HEK293 (cell line): Measurements from ENCODE around the gene ITIH5.

Source experiments
- CTCF ChIA-PET: fragments of 350-600 bp; formaldehyde crosslinking; extraction: SDS; loops from one replicate; lab custom pipeline; 2021; ENCODE audit warnings: antibody characterized with exemption; lab: Yijun Ruan, JAX
- POLR2A ChIA-PET: fragments of 300-600 bp; formaldehyde crosslinking; extraction: SDS; loops from one replicate; lab custom pipeline; 2020; ENCODE audit warnings: antibody characterized with exemption, inconsistent platforms; lab: Yijun Ruan, JAX
- H3K27ac ChIP-seq: fragments of 200-500 bp; sonication (Bioruptor generic); 2 replicates; pipeline ENCODE4 v1.5.1; 2014; ENCODE audit warnings: low read depth, low read length, control low read depth, inconsistent platforms; ENCODE audit errors: extremely low read depth
- H3K36me3 ChIP-seq, 2 experiments: fragments of 200-500 bp in 1 of 2; sonication (Bioruptor generic) in 1 of 2; 1 replicate in 1 of 2; 2 replicates in 1 of 2; pipeline ENCODE4 v1.5.1; 2014 to 2017; ENCODE audit warnings: inconsistent platforms in 2 of 2, low read length in 2 of 2; ENCODE audit not compliant: control insufficient read depth in 2 of 2, insufficient read depth in 1 of 2
- H3K4me1 ChIP-seq: fragments of 200-500 bp; sonication (Bioruptor generic); 2 replicates; pipeline ENCODE4 v1.5.1; 2014; ENCODE audit warnings: mild to moderate bottlenecking, low read length, inconsistent platforms; ENCODE audit not compliant: control insufficient read depth, insufficient read depth
- H3K4me3 ChIP-seq: 2 replicates; pipeline ENCODE4 v1.5.1; 2011; ENCODE audit warnings: low read depth, mild to moderate bottlenecking, control low read depth, low read length, moderate library complexity
- H3K9me3 ChIP-seq: fragments of 200-500 bp; sonication (Bioruptor generic); 2 replicates; pipeline ENCODE4 v1.5.1; 2014; ENCODE audit warnings: low read depth, low read length, inconsistent platforms; ENCODE audit not compliant: control insufficient read depth, insufficient read depth
- EGR2 ChIP-seq: fragments of 450-650 bp; formaldehyde crosslinking; IDR thresholded peaks from 2 replicates; pipeline ENCODE4 v1.5.1; 2016; ENCODE audit warnings: low read depth, missing biosample characterization, missing genetic modification characterization
- INSM2 ChIP-seq: fragments of 450-650 bp; formaldehyde crosslinking; IDR thresholded peaks from 2 replicates; pipeline ENCODE4 v1.5.1; 2016; ENCODE audit warnings: missing biosample characterization, missing genetic modification characterization
- KLF16 ChIP-seq: fragments of 450-650 bp; formaldehyde crosslinking; IDR thresholded peaks from 2 replicates; pipeline ENCODE4 v1.5.1; 2017; ENCODE audit warnings: missing biosample characterization, missing genetic modification characterization
- KLF9 ChIP-seq: fragments of 450-650 bp; formaldehyde crosslinking; IDR thresholded peaks from 2 replicates; pipeline ENCODE4 v1.5.1; 2016; ENCODE audit warnings: missing biosample characterization, missing genetic modification characterization, low read depth
- ZBTB21 ChIP-seq: fragments of 450-650 bp; formaldehyde crosslinking; IDR thresholded peaks from 2 replicates; pipeline ENCODE4 v1.5.1; 2017; ENCODE audit warnings: missing biosample characterization, missing genetic modification characterization
- ZFP3 ChIP-seq: fragments of 450-650 bp; formaldehyde crosslinking; IDR thresholded peaks from 2 replicates; pipeline ENCODE4 v1.5.1; 2016; ENCODE audit warnings: low read depth, missing biosample characterization, missing genetic modification characterization
- ZFP41 ChIP-seq: fragments of 450-650 bp; formaldehyde crosslinking; IDR thresholded peaks from 2 replicates; pipeline ENCODE4 v1.5.1; 2016; ENCODE audit warnings: missing biosample characterization, missing genetic modification characterization, borderline replicate concordance
- ZNF146 ChIP-seq: fragments of 450-650 bp; formaldehyde crosslinking; IDR thresholded peaks from 2 replicates; pipeline ENCODE4 v1.5.1; 2016; ENCODE audit warnings: missing biosample characterization, missing genetic modification characterization
- ZNF214 ChIP-seq: fragments of 450-650 bp; formaldehyde crosslinking; IDR thresholded peaks from 2 replicates; pipeline ENCODE4 v1.5.1; 2017; ENCODE audit warnings: missing biosample characterization, mild to moderate bottlenecking, missing genetic modification characterization, borderline replicate concordance
- ZNF221 ChIP-seq: fragments of 450-650 bp; formaldehyde crosslinking; IDR thresholded peaks from 2 replicates; pipeline ENCODE4 v1.5.1; 2017; ENCODE audit warnings: missing biosample characterization, missing genetic modification characterization, borderline replicate concordance
- ZNF302 ChIP-seq: fragments of 450-650 bp; formaldehyde crosslinking; IDR thresholded peaks from 2 replicates; pipeline ENCODE4 v1.5.1; 2016; ENCODE audit warnings: missing biosample characterization, missing genetic modification characterization, low read depth
- ZNF335 ChIP-seq: fragments of 450-650 bp; formaldehyde crosslinking; conservative IDR thresholded peaks from 2 replicates; pipeline ENCODE4 v1.5.1; 2016; ENCODE audit warnings: missing biosample characterization, missing genetic modification characterization
- ZNF426 ChIP-seq: fragments of 450-650 bp; formaldehyde crosslinking; IDR thresholded peaks from 2 replicates; pipeline ENCODE4 v1.5.1; 2017; ENCODE audit warnings: missing biosample characterization, missing genetic modification characterization, mild to moderate bottlenecking, inconsistent platforms, moderate library complexity
- ZNF449 ChIP-seq: fragments of 450-650 bp; formaldehyde crosslinking; IDR thresholded peaks from 2 replicates; pipeline ENCODE4 v1.5.1; 2017; ENCODE audit warnings: missing biosample characterization, mild to moderate bottlenecking, missing genetic modification characterization, moderate library complexity
- ZNF513 ChIP-seq: fragments of 450-650 bp; IDR thresholded peaks from 2 replicates; pipeline ENCODE4 v1.5.1; 2018; ENCODE audit warnings: missing biosample characterization, missing genetic modification characterization
- ZNF514 ChIP-seq: fragments of 450-650 bp; formaldehyde crosslinking; IDR thresholded peaks from 2 replicates; pipeline ENCODE4 v1.5.1; 2016; ENCODE audit warnings: missing biosample characterization, missing genetic modification characterization
- ZNF621 ChIP-seq: fragments of 450-650 bp; formaldehyde crosslinking; IDR thresholded peaks from 2 replicates; pipeline ENCODE4 v1.5.1; 2017; ENCODE audit warnings: missing biosample characterization, missing genetic modification characterization
- ZNF658 ChIP-seq: fragments of 450-650 bp; formaldehyde crosslinking; IDR thresholded peaks from 2 replicates; pipeline ENCODE4; 2016; ENCODE audit warnings: missing biosample characterization, missing genetic modification characterization
- ZNF701 ChIP-seq: fragments of 450-650 bp; formaldehyde crosslinking; IDR thresholded peaks from 2 replicates; pipeline ENCODE4 v1.5.1; 2016; ENCODE audit warnings: missing biosample characterization, missing genetic modification characterization
- ZNF707 ChIP-seq: fragments of 450-650 bp; formaldehyde crosslinking; IDR thresholded peaks from 2 replicates; pipeline ENCODE4 v1.5.1; 2016; ENCODE audit warnings: missing biosample characterization, missing genetic modification characterization
- ZNF830 ChIP-seq: fragments of 450-650 bp; IDR thresholded peaks from 2 replicates; pipeline ENCODE4 v1.5.0; 2018; ENCODE audit warnings: missing biosample characterization, missing genetic modification characterization, low read depth, mild to moderate bottlenecking, moderate library complexity
- TF ChIP-seq, protein P1 (sequence below): fragments of 450-650 bp; formaldehyde crosslinking; IDR thresholded peaks from 2 replicates; pipeline ENCODE4 v1.5.1; 2016; ENCODE audit warnings: missing biosample characterization, missing genetic modification characterization
- TF ChIP-seq, protein P2 (sequence below): fragments of 450-650 bp; formaldehyde crosslinking; IDR thresholded peaks from 2 replicates; pipeline ENCODE4 v1.5.1; 2016; ENCODE audit warnings: missing biosample characterization, missing genetic modification characterization

ITIH5 gene

DNA sequence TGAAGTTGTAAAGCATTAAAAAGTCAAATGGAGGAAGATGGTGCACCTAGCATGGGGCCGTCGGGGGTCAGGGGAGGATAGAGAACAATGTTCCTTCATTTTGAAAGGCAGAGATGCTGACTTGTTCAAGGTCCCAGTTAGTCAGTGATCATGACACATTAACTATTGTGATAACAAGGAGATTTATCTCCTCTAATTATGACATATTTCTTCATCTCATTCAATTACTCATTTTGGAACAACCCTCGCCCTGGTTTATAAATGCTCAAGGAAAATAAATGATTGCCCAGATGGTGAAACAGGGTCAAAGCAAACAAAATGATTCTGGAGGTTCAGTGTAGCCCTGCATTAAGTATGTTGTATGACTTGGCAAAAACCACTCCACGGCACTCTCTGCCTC, 106.2 kb downstream of the ITIH5 start:
- POLR2A ChIA-PET: no interaction called here

GRCh38 chr10:7559386-7559785, 107.4 kb downstream of the ITIH5 start:
- Histone ChIP-seq H3K4me3 (no peak overlapping the region), H3K36me3 (no peaks in the 10 kb centered on the region), H3K27ac (no peak overlapping the region), H3K4me1 (no peaks in the 10 kb centered on the region), H3K9me3 (no peaks in the 10 kb centered on the region)
- CTCF ChIA-PET: no interaction called here
- TF ChIP-seq ZNF707 (tag by site-specific recombination) (no peak), ZNF621 (tag by site-specific recombination) (no peak), ZNF426 (tag by site-specific recombination) (no peak), INSM2 (tag by site-specific recombination) (no peak), ZNF335 (tag by site-specific recombination) (no peak), ZNF514 (tag by site-specific recombination) (no peak), ZNF449 (tag by site-specific recombination) (no peak), ZNF701 (no peak), ZNF658 (tag by site-specific recombination) (no peak), ZNF221 (no peak), ZNF214 (no peak), ZBTB21 (tag by site-specific recombination) (no peak)
- TF ChIP-seq, protein P1, sequence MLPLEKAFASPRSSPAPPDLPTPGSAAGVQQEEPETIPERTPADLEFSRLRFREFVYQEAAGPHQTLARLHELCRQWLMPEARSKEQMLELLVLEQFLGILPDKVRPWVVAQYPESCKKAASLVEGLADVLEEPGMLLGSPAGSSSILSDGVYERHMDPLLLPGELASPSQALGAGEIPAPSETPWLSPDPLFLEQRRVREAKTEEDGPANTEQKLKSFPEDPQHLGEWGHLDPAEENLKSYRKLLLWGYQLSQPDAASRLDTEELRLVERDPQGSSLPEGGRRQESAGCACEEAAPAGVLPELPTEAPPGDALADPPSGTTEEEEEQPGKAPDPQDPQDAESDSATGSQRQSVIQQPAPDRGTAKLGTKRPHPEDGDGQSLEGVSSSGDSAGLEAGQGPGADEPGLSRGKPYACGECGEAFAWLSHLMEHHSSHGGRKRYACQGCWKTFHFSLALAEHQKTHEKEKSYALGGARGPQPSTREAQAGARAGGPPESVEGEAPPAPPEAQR: no peak
- TF ChIP-seq, protein P2, sequence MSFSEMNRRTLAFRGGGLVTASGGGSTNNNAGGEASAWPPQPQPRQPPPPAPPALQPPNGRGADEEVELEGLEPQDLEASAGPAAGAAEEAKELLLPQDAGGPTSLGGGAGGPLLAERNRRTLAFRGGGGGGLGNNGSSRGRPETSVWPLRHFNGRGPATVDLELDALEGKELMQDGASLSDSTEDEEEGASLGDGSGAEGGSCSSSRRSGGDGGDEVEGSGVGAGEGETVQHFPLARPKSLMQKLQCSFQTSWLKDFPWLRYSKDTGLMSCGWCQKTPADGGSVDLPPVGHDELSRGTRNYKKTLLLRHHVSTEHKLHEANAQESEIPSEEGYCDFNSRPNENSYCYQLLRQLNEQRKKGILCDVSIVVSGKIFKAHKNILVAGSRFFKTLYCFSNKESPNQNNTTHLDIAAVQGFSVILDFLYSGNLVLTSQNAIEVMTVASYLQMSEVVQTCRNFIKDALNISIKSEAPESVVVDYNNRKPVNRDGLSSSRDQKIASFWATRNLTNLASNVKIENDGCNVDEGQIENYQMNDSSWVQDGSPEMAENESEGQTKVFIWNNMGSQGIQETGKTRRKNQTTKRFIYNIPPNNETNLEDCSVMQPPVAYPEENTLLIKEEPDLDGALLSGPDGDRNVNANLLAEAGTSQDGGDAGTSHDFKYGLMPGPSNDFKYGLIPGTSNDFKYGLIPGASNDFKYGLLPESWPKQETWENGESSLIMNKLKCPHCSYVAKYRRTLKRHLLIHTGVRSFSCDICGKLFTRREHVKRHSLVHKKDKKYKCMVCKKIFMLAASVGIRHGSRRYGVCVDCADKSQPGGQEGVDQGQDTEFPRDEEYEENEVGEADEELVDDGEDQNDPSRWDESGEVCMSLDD: no peak
- POLR2A ChIA-PET: no interaction called here

More for the DNA sequence above, 106.2 kb downstream of the ITIH5 start:
- no peaks in the 10 kb centered on the region for H3K4me1 ChIP-seq
- no peaks in the 10 kb centered on the region for H3K36me3 ChIP-seq
- CTCF ChIA-PET: interaction anchor here (0.6 kb wide), 1 partner anchor 86 kb away, joined by 4 read pairs; no protein-coding TSS in a partner anchor
- H3K27ac ChIP-seq: no peak overlapping the region
- no peak overlapping the region for H3K4me3 ChIP-seq
- no peaks in the 10 kb centered on the region for H3K9me3 ChIP-seq
- no peak for TF ChIP-seq ZNF701

DNA sequence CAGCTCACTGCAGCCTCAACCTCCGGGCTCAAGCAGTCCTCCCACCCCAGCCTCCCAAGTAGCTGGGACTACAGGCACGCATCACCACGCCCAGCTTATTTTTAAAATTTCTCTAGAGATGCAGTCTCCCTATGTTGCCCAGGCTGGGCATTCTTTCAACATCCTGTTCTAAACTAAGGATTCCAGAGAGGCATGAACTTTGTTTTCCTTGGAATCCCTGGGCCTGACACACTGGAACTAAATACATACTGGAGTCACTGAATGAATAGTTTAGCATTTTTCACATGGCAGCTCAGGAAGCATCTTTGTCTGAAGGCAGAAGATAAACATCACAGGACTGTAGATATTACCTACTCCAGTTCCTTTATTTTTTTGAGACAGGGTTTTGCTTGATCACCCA, 108.7 kb downstream of the ITIH5 start:
- Histone ChIP-seq H3K4me3 (no peak overlapping the region), H3K27ac (no peak overlapping the region), H3K36me3 (no peaks in the 10 kb centered on the region), H3K9me3 (no peaks in the 10 kb centered on the region), H3K4me1 (no peaks in the 10 kb centered on the region)
- ChIA-PET POLR2A (no interaction called here), CTCF (interaction anchor here (1.1 kb wide), 1 partner anchor 33 kb away, joined by 4 read pairs; no protein-coding TSS in a partner anchor)
- TF ChIP-seq ZFP3 (tag by site-specific recombination) (no peak), ZNF146 (no peak), ZNF513 (tag by site-specific recombination) (no peak), ZNF302 (no peak), EGR2 (no peak), ZNF830 (tag by site-specific recombination) (no peak), KLF16 (tag by site-specific recombination) (no peak), ZFP41 (tag by site-specific recombination) (no peak), KLF9 (tag by site-specific recombination) (no peak)
